ENCODE results near the gene MLLT3.
"Not testable (repeated sequence)": the region's sequence is repeated elsewhere in the genome, so short reads cannot be mapped to it uniquely, and the experiment has no call there.

Gene MLLT3

DNA sequence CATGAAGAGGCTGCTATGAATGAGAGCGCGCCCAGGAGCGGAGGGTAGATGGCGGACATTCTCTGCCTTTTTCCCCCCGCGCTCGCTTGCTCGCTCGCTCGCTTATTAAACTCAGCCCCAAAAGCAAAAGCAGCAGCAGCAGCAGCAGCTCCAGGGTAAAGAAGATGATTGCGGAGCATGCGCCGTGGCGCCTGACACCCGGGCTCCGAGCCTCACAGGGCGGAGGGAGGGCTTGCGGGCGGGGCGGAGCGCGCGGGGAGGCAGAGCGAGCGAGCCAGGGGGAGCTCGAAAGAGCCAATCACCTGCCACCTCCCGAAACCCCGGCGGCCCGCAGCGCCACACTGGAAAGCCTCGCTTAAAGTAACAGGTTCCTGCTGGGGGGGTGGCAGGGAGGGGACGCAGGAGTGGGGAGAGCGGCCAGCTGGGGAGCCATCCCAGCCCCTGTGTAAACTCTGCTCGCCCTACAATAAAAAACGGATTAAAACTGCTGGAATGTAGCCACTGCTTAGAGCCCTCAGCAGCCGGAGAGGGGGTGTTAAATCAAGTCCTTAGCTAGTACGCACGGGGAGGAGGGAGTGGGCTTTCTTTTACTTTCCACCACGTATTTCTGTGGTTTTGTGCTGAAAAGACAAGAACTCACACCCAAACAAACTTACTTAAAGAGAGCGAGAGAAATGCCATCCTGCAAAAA, at the start of gene MLLT3:
Gene MLLT3 (minus strand): TSS at position 170 of the 691 bp plus-strand sequence.
- peak; percentile 99 for DNase-seq (ENCODE audit: low spot score)

DNA sequence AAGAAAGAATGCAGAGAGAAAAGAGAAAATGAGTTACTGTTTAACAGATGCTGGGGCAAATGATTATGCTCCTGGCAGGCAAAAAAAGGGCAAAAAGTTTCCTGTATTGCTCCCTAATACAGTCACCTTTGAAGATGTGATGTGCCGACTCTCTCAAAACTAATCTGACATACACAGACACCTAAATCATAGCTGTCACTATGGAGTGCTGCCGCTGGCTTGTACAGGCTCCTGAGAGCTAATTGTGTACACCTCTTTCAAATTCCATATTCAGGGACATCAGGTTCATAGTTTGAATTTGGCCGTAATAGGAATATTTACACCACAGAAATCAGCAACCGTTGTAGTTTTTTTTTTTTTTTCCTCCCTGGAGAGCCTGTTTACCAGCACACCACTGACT, 49.3 kb upstream of the MLLT3 start:
- DNase-seq (ENCODE audit: low spot score) = no peak

DNA sequence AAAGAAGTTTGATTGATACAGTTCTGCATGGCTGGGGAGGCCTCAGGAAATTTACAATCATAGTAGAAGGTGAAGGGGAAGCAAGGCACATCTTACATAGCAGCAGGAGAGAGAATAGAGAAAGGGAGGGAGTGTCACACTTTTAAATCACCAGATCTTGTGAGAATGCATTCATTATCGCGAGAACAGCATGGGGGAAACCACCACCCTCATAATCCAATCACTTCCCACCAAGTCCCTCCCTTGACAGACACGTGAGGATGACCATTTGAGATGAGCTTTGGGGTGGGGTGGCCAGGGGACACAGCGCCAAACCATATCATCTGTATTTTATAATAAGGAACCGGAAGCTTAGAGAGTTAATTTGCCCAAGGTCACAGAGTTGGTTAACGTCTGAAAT, 48.1 kb upstream of the MLLT3 start:
- DNase-seq (ENCODE audit: low spot score) = no peak

DNA sequence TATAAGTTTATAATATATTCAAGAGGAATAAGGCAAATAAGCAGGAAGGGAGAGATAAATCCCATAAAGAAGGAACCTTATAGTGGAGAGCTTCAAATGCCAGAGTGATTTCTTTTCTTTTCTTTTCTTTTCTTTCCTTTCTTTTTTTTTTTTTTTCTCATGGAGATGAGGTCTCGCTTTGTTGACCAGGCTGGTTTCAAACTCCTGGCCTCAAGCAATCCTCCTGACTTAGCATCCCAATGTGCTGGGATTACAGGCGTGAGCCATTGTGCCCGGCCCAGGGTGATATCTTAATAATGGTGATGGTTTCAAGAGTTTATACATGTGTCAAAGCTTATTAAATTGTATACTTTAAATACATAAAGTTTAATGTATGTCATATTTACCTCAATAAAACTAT, 42.2 kb upstream of the MLLT3 start:
- DNase-seq (ENCODE audit: low spot score) = no peak

DNA sequence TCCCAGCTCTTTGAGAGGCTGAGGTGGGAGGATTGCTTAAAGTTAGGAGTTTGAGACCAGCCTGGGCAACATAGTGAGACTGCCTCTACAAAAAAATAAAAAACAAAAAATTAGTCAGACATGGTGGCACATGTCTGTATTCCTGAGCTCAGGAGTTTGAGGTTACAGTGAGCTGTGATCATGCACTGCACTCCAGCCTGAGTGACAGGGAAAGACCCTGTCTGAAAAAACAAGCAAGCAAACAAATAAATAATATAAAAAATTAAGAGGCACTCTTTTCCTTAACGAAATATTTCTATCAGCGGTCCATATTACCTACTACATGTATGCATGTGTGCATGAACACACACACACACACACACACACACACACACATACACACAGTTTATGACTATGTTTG, 40.8 kb upstream of the MLLT3 start:
- DNase-seq (ENCODE audit: low spot score) = no peak

DNA sequence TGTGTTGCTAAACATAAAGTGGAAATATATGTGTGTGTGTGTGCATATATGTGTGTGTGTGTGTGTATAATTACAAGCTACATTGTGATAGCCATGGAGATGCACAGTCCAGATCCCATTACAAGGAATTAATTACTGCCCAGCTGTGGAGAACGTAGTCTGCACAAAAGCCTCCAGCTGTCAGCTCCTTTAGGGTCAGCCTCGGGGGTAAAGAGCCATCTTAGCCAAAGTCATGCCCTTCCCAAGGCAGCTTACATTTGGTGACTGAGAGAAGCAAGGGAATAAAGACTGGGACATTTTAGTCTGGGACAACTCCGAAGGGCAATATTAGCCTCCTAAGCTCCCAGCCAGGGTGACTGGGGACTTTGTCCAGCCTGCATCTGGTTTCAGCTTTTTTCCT, 39.9 kb upstream of the MLLT3 start:
- DNase-seq (ENCODE audit: low spot score) = no peak

DNA sequence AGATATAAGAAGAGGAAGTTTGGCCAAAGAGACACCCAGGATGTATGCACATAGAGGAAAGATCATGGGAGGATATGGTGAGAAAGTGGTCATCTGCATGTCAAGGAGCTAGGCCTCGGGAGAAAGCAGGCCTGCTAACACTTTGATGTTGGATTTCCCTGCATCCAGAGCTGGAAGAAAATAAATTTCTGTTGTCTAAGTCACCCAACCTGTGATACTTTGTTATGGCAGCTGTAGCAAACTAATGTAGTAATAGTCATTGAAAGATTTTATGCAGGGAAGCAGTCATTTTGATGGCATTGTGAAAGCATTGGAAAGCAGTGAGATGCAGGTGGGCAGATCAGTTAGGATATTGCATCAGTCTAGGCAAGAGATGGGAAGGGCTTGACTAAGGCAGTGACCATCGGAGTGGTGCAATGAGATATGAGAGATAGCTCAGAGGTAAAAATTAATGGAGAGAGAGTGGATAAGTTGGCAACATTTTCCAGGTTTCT, 37.2 kb upstream of the MLLT3 start:
- DNase-seq (ENCODE audit: low spot score) = no peak

DNA sequence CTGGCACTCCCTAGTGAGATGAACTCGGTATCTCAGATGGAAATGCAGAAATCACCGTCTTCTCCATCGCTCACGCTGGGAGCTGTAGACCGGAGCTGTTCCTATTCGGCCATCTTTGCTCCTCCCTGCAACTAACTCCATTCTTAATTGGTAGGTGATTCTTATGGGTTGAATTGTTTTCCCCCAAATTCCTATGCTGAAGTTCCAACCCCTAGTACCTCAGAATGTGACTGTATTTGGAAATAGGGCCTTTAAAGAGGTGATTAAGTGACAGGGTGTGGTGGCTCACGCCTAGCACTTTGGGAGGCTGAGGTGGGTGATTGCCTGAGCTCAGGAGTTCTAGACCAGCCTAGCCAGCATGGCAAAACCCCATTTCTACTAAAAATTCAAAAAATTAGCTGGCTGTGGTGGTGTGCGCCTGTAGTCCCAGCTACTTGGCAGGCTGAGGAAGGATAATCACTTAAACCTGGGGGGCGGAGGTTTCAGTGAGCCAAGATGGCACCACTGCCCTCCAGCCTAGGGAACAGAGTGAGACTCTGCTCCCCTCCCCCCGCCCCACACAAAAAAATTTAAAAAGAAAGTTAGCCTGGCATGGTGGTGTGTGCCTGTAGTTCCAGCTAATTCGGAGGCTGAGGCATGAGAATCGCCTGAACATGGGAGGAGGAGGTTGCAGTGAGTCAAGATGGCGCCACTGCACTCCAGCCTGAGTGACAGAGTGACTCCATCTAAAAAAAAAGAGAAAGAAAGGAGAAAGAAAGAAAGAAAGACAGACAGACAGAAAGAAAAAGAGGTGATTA, 36.6 kb upstream of the MLLT3 start:
- no peak for DNase-seq (ENCODE audit: low spot score)

DNA sequence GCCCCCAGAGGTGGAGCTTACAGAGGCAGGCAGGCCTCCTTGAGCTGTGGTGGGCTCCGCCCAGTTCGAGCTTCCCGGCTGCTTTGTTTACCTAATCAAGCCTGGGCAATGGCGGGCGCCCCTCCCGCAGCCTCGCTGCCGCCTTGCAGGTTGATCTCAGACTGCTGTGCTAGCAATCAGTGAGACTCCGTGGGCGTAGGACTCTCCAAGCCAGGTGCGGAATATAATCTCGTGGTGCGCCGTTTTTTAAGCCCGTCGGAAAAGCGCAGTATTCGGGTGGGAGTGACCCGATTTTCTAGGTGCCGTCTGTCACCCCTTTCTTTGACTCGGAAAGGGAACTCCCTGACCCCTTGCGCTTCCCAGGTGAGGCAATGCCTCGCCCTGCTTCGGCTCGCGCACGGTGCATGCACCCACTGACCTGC, 36.0 kb upstream of the MLLT3 start:
- not testable (repeated sequence) for DNase-seq (ENCODE audit: low spot score)

DNA sequence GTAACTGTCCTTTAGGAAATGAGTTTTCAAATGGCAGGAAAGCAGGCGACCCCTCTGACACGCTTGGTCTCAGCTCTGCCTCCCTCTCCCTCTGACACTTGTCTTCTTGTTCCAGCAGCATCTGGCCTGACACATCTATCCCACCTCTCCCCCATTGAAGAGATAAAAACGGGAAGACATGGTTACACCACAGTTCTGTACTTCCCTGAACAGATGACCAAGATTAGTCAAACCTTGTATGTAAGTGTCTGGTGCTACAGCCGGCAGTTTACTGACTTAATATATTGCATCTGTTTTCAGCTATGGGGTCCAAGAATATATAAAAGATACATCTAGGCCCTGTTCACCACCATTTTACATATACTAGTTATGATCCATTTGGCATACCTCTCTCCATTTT, 29.6 kb upstream of the MLLT3 start:
- DNase-seq (ENCODE audit: low spot score) = no peak

DNA sequence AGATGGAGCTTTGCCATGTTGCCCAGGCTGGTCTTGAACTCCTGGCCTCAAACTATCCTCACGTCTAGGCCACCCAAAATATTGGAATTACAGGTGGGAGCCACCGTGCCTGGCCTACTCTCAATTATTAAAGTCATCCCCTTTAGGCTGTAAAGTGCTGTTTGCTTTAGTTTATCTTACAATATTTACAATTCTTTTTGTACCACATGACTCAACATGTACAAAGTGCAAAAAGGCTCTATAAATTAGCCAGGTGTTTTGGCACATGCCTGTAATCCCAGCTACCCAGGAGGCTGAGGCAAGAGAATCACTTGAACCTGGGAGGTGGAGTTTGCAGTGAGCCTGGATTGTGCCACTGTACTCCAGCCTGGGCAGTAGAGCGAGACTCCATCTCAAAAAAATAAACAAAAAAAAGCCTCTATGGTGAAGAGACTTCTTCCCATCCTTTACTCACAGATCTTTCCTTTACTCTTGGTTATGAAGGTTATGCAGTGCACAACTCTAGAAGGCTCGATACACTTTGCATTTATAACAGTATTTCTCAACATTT, 28.5 kb upstream of the MLLT3 start:
- DNase-seq (ENCODE audit: low spot score) = no peak

DNA sequence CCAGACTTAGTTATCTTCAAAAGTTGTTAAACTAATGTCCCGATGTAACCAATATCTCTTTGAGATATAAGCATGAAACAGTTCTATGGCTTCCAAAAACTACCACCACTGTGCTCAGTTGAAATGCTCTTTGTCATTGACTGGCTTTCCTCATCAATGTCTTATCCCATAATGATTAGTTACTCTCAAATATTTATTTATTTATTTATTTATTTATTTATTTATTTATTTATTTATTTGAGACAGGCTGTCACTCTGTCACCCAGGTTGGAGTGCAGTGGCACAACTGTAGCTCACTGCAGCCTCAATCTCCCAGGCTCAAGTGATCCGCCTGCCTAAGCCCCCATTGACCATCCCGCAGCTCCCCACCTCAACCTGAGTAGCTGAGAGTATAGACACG, 28.0 kb upstream of the MLLT3 start:
- DNase-seq (ENCODE audit: low spot score) = no peak

DNA sequence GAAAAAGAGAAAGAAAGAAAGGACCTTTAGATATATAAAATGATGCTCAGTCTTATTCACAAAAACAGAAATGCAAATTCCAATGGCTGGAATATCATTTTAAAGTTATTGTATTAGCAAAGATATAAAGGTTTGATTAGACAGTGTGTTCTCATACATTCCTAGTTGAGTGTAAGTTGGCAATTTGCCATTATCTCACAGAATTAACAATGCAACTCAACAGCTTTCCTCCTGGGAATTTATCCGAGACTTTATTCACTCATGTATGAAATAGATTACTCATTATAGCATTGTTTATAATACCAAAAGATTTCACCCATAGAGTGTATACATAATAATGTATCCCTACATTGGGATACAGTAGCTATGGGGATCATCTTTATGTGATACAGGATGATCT, 27.1 kb upstream of the MLLT3 start:
- no peak for DNase-seq (ENCODE audit: low spot score)

DNA sequence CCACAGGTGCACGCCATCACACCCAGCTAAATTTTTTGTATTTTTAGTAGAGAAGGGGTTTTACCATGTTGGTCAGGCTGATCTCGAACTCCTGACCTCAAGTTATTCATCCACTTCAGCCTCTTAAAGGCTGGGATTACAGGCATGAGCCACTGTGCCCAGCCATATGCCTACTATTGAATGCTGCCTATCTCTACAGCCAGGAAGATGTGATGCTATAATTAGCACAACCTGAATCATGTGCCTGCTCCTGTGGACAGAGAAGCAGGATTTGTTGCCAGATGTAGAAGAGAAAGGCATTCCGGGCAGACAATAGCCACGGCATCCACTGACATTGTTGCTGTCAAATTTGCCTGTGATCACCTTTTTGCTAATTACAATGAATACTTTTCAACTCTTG, 24.4 kb upstream of the MLLT3 start:
- no peak for DNase-seq (ENCODE audit: low spot score)

DNA sequence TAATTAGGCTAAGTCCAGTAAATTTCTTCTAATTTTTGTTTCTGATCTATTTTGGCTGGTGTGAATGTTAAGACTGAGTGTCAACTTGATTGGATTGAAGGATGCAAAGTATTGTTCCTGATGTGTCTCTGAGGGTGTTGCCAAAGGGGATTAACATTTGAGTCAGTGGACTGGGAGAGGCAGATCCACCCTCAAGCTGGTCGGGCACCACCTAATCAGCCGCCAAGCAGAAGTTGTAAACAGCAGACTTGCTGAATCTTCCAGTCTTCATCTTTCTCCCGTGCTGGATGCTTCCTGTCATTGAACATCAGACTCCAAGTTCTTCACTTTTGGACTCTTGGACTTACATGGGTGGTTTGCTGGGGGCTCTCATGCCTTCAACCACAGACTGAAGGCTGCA, 21.4 kb upstream of the MLLT3 start:
- DNase-seq (ENCODE audit: low spot score) = no peak

DNA sequence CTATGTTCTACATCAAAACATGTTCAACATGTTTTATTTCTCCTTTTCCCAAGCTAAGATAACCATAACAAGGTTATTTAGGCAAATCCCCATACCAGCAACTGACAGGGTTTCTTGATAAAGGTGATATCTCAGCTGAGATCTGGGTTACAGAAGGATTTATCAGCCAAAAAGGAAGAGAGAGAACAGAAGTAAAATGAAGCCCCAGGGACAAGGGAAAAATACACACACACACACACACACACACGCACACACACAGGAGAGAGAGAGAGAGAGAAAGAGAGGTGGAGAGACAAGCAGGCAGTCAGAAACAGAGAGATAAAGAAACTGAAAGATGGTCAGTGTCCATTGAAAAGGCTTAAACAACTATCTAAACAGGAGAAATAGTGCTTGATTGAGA, 19.7 kb upstream of the MLLT3 start:
- DNase-seq (ENCODE audit: low spot score) = no peak

DNA sequence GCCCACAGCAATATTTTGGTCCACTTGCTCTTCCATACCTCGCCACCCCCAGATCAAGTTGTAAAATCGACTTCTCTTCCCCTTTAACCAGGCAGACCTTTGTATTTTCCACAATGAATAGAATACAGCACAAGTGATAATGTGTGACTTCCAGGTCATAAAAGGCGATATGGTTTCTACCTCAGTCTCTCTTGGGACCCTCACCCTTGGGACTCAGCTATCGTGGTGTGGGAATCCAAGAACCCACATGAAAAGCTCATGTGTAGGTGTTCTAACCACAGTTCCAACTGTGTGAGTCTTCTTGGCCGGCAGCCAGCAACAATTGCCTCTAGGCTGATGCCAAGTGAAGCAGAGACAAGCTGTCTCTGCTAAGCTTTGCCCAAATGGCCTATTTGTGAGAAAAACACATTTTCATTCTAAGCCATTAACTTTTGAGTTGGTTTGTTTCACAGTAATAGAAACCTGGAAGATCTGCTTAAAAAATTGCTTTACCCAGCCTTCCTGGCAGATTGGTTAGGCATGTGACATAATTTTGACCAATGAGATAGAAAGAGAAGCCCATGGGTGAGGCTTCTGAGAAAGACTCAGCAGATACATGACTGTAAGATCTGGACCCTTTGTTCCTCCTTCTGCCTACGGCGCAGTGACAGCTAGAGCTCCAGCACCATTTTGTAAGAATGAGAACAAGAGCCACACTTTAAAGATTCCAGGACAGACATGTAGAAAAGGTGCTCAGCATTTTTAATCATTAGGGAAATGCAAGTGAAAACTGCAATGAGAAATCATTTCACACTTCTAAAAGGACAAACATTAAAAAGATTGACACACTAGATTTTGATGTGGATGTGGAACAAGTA, 18.3 kb upstream of the MLLT3 start:
- DNase-seq (ENCODE audit: low spot score) = no peak

DNA sequence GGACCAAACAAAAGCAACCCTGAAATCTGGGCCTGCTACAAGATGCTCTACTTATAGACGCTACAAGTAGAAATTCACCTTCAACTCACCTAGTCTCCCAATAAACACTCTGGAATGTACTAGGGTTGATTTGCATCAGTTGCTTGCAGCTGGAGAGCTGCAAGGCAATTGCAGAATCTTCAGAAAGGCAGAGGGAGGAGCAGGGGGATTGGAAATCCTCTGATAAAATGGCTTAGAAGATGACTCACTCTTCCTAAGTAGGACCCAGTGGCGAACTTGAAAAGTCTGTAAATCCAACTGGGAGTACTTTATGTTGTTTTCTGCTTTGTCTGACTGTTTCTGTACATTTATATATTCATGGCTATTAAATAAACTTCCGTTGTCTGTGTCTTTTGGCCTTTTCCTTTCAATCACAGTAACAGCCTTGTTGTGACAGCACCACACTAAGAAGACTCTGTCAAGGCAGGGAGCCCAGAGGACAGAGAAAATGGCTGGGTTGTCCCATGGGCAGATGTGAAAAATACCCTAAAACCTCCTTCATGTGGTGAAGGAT, 14.7 kb upstream of the MLLT3 start:
- no peak for DNase-seq (ENCODE audit: low spot score)

DNA sequence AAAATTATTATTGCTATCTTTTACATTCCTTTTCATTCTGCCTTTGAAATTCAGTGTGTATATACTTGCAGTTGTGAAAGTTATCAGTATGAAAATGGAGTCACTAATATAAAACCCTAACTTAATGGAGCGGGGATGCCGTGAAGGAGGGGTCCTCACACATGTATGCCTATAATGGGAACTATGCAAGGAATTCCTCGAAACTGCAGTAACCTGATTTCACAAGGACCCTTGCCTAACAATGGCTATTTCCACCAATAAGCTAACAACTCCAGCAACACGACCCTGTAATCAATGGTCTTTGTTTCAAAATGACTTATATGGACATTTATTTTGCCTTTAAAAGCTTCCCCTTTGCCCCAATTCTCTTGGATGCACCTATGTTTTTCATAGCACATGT, 12.6 kb upstream of the MLLT3 start:
- DNase-seq (ENCODE audit: low spot score) = no peak

DNA sequence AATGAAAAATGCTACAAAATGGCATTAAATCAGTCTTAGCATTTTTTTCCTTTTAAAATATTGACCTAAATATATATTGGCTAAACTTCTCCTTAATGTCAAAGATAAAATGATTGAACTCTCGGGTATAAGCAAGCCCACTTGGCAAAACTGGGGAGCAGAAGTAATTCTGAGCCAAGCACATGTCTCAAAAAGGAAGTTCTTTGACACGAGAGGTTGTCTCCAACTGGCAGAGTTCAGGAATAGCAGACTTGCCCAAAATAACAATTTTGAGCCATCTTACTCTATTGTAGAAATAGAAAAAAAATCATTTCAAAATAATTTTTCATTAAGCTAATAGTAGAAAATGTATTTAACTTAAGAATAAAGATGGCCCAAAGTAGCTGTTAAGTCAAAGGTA, 10.4 kb upstream of the MLLT3 start:
- no peak for DNase-seq (ENCODE audit: low spot score)

DNA sequence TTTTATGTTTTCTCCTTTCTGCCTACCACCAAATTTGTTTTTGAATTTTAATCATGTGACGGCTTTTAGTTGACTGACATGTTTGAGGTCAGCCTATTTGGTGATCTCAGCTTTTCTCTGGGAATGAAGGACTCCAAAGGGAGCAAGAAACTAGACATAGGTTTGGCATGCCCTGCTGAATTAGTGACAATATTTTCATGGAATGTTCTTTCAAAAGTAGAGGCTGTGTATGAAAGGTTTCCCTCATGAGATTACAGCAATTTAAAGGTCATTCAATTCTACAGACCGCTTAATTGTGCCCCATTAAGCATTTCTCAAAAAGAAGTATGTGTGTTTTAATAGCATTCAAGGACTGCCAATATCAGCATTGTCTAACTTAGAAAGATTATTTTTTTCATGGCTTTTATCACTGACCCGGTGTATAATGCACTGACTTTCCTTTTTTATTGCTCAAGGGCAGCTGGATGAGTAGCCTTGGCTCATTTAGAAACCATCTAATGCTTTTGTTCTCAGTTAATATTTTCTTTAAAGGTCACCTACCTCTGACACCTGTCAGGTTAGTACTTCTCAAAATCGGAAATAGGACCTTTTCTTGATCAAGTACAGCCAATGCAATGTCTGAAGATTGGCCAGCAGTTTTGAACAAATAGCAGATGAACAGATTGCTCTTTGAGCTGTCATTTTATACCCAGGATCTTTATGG, 8.1 kb upstream of the MLLT3 start:
- DNase-seq (ENCODE audit: low spot score) = peak; percentile 35

DNA sequence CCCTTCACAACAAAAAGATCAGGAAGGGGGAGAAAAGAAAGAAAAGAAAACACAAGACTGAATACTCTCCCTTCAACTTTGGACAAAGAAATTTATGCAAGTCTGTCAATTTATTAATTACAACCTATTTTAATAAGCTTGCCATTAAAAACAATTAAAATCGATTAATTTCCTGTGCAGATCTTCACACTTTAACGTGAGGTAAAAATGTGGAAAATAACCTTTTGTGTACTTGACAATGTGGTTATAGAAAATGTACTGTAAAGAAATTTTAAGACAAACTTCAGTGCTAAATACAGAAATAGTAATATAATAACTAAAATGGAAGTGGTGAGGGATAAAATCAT, 2.7 kb upstream of the MLLT3 start:
- DNase-seq (ENCODE audit: low spot score) = no peak
